ENCODE results near the gene LCN2. TPM values are rescaled to one million over a fixed set of nuclear protein-coding genes. Genes with fewer than 3 reads are reported as not detected.

LCN2 gene
- total RNA-seq, 1 donor from 2014 or later, result 85.5 TPM

GRCh38 chr9:128150594-128151308 lies 1.5 kb downstream of the LCN2 start:
- DNase-seq (ENCODE audit: low spot score), result no peak

- DNase-seq (ENCODE audit: low spot score), result no peak
These were observed 2.3 kb downstream of the LCN2 start for GRCh38 chr9:128151309-128152132.

GRCh38 chr9:128152133-128153059 lies 3.1 kb downstream of the LCN2 start:
- DNase-seq (ENCODE audit: low spot score), result no peak

- no peak for DNase-seq (ENCODE audit: low spot score)
These were observed 4.0 kb downstream of the LCN2 start for GRCh38 chr9:128153060-128153946.

GRCh38 chr9:128153947-128154695 lies 4.9 kb downstream of the LCN2 start:
- no peak for DNase-seq (ENCODE audit: low spot score)

- no peak for DNase-seq (ENCODE audit: low spot score)
These were observed 6.7 kb downstream of the LCN2 start for GRCh38 chr9:128155736-128156500.

GRCh38 chr9:128159522-128159783 lies 10.2 kb downstream of the LCN2 start:
- no peak for DNase-seq (ENCODE audit: low spot score)

- peak; percentile 95 for DNase-seq (ENCODE audit: low spot score)
These were observed 10.7 kb downstream of the LCN2 start, which contains the start of gene BBLN for GRCh38 chr9:128159784-128160602. TSS of gene BBLN (plus strand) at chr9:128160265. CDS start at chr9:128160408, 143 bp downstream.

- no peak for DNase-seq (ENCODE audit: low spot score)
These were observed 11.3 kb downstream of the LCN2 start for GRCh38 chr9:128160603-128160987.

- no peak for DNase-seq (ENCODE audit: low spot score)
These were observed 12.1 kb downstream of the LCN2 start for GRCh38 chr9:128161215-128161902.

GRCh38 chr9:128162215-128163026 lies 13.2 kb downstream of the LCN2 start:
- DNase-seq (ENCODE audit: low spot score), result no peak

GRCh38 chr9:128163027-128163515 lies 13.8 kb downstream of the LCN2 start:
- no peak for DNase-seq (ENCODE audit: low spot score)

- no peak for DNase-seq (ENCODE audit: low spot score)
These were observed 14.5 kb downstream of the LCN2 start for GRCh38 chr9:128163523-128164306.

GRCh38 chr9:128164307-128164885 lies 15.1 kb downstream of the LCN2 start:
- no peak for DNase-seq (ENCODE audit: low spot score)

GRCh38 chr9:128166169-128166568 lies 16.9 kb downstream of the LCN2 start:
- DNase-seq (ENCODE audit: low spot score), result no peak

GRCh38 chr9:128167209-128167608 lies 18.0 kb downstream of the LCN2 start:
- DNase-seq (ENCODE audit: low spot score), result no peak

All from mucosa of gallbladder (tissue), 1 donor.